Stimulated activated CD8-positive, alpha-beta memory T cell treated with anti-CD3 and anti-CD28 coated beads, Interleukin-2, amount 100 ng/mL, for 48 hours (primary cell): ENCODE measurements around the gene PRICKLE3.

ENCODE experiments used
- DNase-seq, 2 donors: peaks; one replicate each; pipeline ENCODE4 v3.0.0-alpha.2; 2020; ENCODE audit warnings: low read depth in 2 of 2

Gene PRICKLE3

DNA sequence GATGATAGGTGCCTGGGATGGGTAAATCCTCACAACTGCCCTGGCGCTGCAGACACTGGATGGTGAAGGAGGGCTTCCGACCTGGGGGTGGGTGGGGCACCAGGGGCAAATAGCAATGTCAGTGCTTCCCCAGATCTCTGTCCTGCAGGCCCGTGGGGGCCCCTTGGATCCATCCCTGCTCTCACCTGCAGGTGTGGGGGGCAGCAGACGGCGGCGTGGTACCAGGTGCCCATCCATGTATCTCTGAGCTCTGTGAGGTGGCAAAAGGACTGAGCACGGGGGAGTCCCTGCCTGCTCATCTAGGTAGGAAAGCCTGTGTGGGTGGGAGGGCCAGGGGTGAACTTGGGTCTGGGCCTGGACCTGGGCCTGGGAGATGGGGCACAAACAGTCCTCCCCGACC lies 20.4 kb upstream of the PRICKLE3 start:
- no peak for DNase-seq

DNA sequence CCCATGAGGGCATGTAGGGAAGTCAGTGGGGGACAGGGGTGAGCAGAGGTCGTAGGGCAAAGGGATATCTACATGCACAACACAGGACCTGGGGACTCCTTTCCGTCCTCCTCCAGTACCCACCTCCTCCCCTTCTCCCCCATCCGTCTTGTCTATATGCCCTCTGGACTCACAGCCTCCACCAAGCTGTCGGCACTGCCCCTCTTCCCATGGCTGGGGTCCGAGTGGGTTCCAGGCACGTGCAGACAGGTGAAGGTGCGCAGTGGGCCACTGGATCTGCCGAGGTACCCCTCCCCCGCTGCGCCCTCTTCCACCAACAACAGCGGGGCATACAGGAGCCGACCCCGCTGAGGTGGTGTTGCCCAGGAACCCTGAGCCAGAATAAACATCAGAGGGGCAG lies 19.3 kb upstream of the PRICKLE3 start:
- no peak for DNase-seq

DNA sequence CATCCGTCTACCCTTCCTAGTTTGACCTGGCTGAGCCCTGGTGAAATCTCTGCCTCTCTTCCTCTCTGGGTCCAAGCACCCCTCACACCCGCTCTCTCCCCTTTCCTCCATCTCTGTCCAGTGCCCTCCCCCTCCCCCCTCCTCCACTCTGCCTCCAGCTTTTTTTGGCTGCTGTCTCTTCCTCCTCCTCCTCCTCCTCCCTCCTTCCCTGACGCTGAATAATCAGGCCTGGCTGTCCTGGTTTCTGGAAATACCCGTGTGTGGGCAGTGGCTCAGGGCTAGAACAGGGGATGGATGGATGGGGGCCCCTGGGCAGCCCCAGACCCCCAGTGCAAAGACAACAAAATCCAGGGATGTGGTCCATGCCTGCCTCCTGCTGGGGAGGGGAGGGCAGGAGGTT lies 18.5 kb upstream of the PRICKLE3 start:
- no peak for DNase-seq

DNA sequence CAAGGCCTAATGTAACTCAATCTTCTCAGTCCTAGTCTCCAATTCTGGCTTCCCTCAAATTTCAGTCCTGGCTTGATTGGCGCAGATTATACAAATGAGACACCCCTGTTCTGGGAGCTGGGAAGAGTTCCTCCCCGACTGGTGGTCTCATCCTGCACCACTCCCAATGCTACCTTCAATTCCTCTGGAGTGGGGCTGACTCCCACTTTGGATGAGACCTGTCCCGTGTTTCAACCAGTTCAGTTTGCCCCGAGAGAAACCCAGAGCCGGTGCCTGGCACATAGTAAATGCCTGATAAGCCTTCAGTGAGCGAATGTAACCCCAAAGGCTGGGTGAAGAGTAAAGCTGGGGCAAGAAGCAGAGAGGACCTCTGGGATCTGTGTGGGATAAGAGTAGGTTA lies 17.8 kb upstream of the PRICKLE3 start:
- DNase-seq = no peak

DNA sequence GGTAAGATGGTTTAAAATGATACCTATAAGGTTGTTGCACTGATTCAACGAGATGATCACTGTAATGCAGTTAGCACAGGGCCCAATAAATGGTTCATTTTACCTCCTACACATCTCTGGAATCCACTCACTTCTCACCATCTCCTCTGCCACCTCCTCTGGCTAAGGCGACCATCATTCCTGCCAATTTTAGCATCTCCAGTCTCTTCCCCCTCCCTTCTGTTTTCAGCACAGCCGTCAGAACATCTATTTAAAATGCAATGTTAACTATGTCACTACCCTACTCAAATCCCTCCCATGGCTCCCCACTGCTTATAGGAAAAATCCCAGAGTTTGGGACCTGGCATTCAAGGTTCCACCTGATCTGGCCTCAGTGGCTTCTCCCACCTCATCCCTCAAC lies 17.4 kb upstream of the PRICKLE3 start:
- DNase-seq = no peak

DNA sequence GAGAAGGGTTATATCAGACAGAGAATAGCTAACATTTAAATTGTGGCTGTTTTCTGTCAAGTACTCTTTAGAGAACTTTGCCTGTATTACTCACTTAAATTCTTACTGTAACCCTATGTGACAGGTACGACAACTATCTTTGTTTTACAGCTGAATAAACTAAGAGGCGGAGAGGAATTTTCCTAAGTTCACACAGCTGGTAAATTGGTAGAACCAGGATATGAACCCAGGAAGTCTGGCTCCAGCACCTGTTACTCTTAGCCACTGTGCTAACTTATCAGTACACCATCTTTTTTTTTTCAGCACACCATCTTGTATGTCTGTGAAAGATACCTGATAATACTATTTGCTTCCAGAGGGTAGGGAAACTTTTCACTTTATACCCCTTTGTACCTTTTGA lies 15.8 kb upstream of the PRICKLE3 start:
- DNase-seq = no peak

DNA sequence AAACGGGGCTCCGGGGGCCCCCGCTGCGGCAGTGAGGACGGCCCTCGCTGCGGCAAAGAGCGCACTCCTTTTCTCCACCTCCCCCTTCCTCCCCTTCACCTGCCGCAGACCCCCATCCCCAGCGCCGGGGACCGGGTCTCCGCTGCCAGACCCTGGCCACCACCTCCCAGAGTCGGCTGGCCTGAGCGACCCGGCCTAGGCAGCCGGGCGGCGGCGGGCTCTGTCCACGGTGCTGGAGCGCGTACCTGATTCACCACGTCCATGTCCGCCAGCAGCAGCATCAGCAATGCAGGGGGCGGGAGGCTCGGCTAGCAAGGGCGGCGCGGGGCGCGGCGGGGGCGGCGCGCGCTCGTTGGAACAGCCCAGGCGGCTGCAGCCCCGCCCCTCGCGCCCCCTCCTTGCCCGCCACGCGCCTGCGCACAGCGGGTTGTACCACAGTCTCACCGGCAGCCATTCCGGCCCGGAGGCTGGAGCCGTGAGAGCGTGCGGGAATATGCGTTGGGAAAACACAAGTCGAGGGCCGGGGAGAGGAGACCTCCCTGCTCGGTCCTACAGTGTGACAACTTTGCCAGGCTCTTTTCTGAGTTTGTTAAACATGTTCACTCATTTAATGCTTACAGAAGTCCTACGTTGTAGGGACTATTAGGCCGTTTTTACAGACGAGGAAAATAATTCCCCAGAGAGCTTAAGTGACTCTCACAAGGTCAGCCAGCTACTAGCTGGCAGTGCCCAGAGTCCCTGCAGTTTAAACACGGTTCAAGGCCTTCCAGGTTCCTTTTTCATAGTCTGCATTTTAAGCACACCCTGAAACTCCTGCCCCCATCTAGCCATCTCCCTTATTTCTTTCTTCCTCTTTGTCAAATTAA lies 14.0 kb upstream of the PRICKLE3 start, which contains the start of gene SYP:
TSS of gene SYP (minus strand) at position 288 of the 866 bp plus-strand sequence. CDS start at position 281, 7 bp downstream.
- peak; percentile 78 to 80 for DNase-seq

DNA sequence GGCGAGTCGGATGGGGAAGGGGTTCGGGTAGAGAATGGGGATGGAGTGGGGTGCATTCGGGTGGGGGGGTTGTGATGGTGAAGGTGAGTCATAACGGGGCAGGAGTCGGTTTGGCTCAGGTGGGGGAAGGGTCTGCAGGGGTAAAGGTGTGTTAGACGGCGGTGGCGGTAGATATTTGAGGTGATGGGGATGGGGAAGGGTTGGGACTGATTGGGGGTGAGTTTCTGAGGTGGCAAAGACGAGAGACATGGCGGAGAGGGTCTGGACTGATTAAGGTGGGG lies 13.1 kb upstream of the PRICKLE3 start:
- DNase-seq = no peak

DNA sequence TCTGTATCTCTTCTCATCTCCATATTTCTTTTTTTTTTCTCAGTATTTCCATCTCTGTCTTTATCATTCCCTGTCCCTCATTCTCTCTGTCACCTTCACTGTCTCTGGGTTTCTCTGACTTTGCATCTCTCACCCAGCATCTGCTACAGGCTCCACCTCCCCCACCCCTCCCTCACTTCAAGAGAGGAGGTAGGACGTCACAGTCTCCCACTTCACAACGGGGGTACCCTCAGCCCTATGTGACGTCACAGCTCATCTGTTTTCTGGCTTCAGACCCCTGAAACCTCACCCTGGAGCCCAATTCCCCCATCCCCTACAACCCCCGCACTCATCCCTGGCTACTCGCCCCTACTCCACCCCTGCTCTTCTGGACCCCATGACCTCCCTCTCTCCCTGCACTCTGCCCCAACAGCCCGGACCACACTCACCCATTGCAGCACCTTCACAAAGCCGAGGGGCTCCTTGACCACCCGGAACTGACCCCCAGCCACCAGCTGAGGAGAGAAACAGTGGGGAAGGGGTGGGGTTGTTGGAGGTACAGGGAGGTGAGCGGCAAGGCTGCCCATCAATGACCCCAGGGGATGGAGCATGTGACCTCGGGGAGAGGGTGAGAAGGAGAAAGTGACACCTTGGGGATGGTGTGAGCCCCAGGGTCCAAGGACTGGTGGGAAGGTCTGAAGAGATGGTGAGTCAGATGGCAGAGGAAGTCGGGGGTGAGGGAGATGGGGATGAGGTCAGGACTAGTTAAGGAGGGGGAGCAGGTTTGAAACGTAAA lies 12.6 kb upstream of the PRICKLE3 start:
- no peak for DNase-seq

DNA sequence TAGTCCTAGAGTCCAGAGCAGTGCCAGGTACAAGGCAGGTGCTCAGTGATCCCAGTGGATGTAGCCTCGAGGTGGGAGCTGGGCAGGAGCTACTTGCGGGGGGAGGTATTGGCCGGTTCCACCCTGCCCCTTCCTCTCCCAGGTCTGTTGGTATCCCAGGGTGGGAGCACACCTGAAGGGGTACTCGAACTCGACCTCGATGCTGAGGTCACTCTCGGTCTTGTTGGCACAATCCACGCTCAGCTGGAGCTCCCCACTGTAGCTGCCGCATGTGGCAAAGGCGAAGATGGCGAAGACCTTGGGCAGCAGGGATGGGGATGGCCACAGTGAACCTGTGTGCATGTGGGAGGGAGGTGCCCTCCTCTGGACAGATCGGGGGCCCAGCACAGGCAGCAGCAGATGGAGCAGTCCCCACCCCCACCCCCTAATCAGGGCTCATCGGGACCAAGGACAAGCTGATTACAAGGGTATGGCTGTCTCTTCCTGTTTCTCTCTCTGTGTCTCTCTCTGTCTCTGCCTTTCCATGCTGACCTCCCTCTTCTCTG lies 11.4 kb upstream of the PRICKLE3 start:
- DNase-seq = no peak

DNA sequence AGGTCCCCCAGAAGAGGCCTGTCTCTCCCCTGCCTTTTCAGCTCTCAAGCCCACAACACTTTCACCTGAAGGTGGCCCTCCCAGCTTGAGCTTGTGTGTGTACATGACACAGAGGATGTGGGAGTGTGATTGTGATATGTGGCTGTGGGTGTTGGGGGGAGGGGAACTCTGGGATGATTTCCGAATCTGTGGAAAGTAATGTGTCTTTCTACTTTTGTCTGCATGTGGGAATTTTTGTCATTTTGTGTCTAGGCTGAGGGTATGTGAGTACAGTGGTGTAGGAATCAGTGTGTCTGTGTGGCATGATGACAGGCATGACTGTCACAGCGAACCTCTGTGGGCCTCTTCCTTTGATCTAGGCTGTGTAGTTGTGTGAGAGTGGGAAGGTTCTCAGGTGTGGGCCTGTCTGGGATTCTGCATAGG lies 7.4 kb upstream of the PRICKLE3 start:
- no peak for DNase-seq

DNA sequence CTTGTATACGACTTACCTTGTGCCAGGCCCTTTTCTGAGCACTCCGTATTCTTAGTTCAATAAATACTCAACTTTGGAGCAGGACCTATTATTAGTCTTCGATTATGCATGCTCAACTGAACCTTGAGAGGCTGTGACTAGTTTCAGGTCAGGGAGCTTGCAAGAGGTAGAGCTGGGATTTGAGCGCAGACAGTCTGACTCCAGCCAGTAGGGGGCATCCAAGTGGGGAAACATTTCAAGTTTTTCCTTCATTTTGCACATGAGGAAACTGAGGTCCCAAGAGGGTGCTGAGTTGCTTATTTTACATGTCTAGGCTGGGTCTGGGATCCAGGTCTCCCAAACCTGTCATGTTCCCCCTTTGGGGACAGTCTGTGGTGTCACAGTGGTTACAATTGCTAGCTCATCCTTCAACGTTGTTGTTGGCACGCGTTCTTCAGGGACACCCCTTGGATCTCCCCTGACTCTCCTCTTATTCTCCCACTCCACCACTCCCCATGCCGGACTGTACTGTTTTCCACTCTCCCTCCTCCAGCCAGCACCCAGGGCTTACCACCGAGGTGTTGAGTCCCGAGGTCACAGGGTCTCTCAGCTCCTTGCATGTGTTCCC lies 6.7 kb upstream of the PRICKLE3 start:
- DNase-seq = no peak

DNA sequence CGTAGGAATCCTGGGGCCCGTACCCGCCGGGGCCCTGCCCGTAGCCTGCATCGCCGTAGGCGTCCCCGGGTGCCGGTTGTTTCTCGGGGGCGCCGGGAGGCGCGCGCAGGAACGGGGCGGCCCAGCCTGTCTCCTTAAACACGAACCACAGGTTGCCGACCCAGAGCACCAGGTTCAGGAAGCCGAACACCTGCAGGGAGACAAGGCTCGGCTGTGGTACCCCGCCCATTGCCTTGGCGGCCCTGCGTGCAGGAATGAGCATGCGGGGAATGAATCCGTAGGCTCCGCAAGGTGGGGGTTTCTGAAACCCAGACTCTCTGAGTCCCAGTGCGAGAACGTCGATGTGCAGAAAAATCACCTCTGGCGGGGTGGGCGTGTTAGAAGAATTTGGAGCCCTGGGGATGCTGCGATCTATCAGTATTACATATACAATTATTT lies 5.4 kb upstream of the PRICKLE3 start:
- DNase-seq = no peak

DNA sequence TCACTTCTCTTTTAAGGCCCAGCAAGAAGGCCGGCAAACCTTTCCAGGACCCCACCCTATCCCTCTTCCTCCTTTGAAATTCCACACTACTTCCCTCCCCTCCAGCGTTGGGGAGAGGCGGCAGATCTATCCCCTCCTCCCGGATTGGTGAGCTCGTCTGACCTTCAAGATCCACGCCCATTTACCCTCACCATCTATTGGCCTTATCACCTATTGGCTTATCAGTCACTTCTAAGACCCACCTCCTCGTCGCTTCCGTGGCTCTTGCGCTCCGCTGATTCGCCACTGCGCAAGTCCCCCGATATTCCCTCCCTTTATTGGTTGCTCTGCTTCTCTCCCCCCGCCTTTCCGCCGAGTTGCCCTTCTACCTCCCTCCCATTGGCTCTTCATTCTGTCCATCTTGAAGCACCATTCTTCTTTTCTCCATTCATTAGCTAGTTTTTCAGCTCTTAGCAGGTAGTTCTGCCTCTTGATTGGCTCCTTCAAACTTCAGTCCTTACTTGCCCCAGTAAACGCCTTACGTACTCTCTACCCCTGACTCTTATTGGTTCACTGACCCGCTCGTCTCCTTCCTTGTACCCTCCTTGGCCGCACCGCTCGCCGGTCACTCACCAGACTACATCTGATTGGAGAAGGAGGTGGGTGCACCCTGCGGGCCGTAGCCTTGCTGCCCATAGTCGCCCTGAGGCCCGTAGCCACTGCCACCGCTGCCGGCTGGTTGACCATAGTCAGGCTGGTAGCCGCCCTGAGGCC lies 4.8 kb upstream of the PRICKLE3 start:
- DNase-seq = peak; percentile 57 to 69

DNA sequence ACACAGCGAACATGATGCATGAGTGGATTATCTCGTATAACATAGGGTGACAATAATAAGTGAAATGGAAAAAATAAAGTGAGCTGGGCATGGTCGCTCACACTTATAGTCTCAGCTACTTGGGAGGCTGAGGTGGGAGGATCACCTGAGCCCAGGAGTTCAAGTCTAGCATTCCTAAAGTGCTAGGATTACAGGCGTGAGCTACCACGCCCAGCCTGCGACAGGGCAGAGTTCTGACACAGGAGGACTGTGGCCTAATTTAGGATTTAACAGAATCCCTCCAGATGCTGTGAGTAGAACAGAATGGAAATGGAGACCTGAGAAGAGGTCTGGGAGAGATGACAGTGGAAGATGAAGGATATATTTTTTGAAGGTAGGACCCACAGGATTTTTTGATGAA lies 3.4 kb upstream of the PRICKLE3 start:
- no peak for DNase-seq

DNA sequence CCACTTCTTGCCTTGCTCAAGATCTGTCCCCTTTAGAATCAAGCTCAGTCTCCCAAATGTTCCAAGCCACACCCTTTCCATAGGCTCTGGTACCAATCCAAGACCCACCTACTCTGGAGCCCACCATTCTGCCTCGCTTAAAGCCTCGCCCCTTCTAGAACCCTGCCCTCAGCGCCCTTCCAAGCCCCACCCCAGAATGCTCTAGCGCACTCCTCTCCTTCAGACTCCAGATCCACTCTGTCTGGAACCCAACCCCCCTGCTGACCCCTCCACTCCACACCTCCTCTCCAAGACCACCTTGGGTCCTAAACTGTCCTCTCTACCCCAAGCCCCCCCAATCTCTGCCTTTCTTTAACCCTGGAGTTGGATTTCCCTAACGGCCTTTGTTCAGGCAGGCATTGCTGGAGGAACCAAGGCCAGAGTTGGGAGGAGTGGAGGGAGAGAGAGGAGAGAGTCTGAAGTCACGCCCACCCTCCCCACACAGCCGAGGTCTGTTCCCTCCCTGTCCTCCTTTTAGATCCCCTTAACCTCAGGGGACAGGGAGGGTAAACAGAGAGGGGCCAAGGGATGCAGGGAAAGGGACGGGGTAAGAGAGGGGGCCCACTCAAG lies 2.4 kb upstream of the PRICKLE3 start:
- no peak for DNase-seq

DNA sequence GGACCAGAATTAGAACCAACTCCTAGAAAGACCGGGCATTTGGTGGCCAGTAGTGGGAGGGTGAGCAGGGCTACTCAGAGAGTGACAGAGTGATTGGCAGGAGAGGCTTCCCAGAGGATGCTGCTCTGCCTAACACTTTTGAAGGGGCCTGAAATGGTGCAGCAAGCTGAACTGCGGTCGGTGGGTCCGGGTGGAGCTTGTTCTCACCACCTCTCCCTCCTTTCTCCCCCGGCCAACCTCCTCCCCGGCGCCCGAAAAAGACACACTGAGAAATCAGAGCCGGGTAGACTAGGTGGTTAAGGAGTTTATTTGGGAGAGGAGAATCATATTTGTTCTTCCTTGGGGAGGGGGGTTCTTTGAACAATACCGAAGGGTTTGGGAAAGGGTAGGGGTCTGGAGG lies 1.4 kb upstream of the PRICKLE3 start:
- no peak for DNase-seq

DNA sequence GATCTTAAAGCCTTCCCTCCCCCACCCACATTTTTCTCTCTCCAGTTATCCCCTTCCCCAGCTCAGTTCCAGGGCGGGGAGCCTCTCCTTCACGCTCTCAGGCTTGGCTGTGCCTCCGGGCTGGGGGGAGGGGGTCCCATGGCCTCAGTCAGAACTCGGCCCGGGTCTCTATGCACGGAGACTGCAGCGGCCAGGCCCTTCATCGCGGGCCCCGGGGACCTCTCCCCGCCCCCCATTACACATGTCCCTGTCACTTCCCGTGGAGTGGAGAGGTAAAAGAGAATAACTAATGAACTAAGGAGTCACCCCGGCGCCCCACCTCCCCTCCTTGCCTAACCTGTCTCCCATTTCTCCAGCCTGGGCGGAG lies 838 bp upstream of the PRICKLE3 start:
- DNase-seq = no peak

DNA sequence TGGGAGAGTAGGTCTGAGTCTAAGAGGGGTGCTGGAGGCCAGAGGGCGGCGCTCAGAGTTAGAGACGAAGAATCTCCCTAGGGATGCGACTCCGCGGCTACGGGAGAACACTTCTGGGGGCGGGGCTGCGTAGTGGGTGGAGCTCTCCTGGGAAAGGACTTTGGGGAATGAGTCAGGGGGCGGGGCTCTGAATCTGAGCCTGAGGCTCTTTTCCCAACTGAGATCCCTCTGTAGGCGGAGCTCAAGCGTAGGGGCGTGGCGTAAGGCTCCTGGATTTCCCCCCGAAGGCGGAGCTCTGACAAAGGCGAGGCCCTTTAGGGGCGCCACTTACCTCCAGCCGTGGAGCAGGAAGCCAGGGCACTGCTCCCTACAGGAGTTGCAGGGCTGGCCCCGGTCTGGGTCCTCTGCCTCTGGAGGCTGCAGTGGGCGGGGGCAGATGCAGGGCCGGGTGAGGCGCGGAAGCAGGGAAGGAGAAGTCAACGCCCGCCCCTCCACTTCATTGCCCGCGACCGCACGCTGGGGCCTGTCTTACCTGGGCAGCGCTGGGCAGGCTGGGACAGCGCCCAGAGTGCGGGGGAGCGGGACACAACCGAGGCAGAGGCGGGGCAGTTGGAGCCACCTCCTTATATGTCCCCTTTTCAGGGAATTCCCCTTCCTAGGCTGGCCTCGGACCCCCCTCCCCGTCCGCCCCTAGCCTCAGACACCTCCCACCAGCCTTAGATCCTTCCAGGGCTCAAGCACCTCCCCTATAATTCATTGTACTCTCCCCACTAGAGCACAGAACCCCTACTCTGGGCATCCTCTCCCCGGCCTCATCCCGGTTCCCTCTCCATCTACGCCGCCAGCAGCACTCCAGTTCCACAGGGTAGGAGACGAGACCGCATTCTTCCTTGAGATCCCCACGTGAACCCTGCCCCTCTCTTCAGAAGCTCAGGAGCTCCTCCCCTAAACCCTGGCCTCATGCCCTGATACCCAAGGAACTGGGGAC lies 1.6 kb downstream of the PRICKLE3 start:
- peak in 1 of 2 donors; percentile 47 for DNase-seq

DNA sequence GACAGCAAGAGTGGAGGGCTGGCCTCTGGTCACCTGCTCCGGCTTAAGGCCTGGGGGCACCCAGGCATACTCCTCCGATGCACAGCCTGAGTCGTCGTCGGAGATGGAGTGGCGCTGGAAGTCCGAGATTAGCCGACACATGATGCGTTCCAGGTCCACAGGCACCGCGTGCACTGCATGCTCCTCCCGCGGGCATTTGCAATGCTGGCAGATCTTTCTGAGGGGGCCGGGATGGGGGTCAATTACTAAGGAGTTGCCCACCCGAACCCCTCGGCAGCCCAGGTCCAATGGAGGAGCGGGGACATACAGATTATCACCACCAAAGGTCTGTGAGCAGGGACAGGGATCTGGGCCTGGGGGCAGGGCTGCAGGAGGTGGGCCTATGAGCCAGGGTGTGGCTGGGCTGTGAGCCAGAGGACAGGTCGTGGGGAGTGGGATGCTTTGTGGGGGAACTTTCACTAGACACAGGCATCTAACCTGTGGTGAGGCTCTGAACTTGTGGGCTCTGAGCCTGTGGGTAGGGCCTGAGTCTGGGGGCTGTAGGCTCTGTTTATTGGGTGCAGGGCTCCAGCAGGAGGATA lies 2.4 kb downstream of the PRICKLE3 start:
- no peak for DNase-seq
